HG02798 (cell line): ENCODE data around the gene LSAMP.
A peak's percentile ranks its signal among the peaks of the same experiment; 100 is the strongest.

Experiments
- ATAC-seq: cut with Tn5 transposase; IDR thresholded peaks from one replicate; pipeline ENCODE4 v1.9.1; 2021; ENCODE audit warnings: mild to moderate bottlenecking; ENCODE audit not compliant: unreplicated experiment, poor library complexity

LSAMP gene

GRCh38 chr3:116186049-116186448, 259.2 kb downstream of the LSAMP start:
- ATAC-seq: no peak

DNA sequence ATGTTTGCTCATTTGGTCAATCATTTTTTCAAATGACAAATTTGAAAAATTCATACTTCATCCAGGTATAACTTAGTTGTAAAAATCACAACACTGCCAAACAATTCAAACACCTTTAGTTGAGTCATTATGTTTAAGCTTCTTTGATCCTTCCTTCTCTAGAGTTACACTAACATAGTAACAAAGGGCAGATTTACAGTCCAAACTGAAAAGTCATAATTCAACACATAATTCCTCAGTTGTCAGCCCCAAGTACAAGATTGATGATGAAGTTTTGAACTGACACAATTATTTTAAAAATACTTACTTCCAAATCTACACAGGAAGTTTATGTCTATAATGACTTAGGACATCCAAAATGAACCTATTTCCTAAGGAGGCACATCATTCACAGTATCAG, 264.1 kb downstream of the LSAMP start:
- ATAC-seq: no peak

DNA sequence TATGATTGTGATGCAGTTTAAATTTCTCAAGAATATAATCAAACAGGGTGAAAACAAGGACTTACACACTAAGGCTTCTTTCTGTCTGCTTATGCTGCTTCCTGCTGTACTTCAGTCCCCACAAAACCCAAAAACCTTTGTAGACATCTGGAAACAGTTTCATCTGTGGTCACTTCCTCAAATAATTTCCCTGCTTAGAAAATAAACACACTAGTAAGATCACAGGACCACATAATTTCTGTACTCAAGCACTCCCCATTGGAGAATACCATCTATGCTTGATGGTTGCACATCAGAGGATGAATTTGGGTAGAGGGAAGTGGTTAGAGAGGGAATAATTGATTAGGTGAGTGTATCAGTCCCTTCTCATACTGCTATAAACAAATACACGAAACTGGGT, 266.2 kb downstream of the LSAMP start:
- ATAC-seq: no peak

DNA sequence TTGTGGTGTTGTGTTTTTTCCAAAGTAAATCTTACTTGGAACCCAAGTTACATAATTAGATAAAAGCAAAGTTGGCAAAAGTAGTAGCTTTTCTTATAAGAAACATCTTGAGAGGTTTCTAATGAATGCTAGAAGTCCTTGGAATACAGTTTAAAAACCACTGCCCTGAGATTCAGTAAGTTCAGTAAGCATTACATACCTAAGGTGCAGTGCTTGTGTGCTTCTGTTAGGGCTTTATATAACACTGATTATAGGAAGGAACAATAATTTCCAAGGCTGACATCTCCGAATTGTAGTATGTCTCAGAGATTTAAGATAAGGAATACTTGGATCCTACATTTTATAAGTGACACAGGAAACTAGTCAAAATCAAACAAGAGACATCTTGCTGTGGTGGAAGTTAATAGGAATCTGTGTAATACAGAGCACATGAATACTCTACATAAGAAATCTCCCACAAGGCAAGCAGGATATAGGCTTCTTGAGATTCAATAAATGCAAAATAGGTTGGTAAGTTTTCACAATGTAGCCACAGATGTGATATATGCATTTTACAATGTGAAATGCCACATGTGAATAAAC, 268.2 kb downstream of the LSAMP start:
- no peak for ATAC-seq

DNA sequence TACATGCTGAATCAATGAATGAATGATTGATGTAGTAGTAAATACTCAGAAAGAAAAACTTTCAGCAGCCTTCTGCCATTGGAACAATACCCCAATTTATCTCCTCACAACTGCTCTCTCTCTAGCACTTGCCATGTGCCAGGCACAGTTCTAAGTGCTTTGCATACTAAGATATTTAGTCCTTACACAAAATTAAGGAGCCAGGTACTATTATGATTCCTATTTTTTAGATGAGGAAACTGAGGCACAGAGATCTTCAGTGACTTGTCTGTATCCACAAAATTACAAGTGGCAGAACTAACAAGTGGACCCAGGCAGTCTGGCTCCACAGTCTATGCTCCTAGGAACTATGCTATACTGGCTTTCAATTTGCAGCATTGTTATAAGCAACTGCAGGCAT, 279.2 kb downstream of the LSAMP start:
- ATAC-seq: no peak

GRCh38 chr3:116165641-116166040, 279.6 kb downstream of the LSAMP start:
- no peak for ATAC-seq

- no peak for ATAC-seq
These were observed 280.2 kb downstream of the LSAMP start for GRCh38 chr3:116165135-116165534.

DNA sequence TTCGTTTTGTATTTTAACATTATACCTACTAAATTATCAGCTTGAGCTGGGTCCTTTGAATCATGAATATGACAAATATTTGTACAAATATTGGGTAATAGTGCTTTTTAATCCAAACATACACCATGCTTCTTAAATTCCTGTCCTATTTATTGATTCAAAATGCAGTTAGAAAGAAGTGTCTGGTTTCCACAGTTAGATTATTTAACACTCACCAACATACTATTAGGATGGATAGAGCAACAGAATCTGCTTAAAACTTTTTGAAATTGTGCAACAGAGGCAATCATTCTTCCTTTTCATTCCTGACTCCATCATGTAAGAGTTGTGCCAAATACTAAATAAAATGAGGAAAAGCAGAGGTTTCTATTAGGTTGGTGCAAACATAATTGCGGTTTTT, 281.2 kb downstream of the LSAMP start:
- ATAC-seq: no peak

DNA sequence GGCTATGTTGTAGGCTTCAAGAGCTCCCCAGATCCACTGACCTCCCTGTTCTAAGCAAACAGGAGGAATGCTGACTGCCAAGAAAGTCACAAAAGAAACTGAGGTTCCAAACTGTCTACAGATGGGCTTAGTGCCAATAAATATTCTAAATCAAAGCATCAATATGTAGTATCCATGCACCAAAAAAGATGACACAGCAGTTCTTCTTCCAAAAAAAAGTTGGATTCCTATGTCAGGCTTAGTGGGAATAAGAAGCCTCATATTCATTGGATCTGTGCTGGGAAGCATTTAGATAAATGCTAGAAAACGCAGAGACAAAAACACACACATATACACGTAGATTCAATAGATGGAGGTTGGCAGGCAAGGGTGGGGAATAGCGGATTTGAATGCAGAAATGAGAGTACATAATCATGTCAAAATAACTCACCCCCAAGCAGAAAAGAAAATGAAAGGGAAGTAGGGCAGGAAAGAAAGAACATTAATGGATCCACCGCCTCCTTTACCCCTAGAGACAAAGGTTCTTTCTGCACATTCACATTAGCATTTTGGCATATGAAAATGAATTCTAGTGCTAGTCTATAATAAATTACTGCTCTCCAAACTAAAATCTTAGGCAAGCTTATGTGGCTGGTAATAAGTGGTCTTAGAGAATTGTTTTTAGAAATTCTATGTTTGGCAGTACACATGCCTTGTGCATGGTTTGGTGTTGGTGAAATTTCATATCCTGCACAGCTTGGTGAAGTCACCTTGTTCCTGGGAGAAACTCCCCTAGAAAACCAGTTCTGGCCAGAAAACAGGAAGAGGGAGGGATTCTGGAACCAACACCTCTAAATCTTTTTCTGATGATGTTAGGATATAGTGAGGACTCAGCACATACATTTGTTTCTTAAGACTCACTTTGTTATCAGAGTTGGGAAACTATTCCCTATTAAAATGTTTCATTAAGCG, 283.4 kb downstream of the LSAMP start:
- ATAC-seq: no peak

DNA sequence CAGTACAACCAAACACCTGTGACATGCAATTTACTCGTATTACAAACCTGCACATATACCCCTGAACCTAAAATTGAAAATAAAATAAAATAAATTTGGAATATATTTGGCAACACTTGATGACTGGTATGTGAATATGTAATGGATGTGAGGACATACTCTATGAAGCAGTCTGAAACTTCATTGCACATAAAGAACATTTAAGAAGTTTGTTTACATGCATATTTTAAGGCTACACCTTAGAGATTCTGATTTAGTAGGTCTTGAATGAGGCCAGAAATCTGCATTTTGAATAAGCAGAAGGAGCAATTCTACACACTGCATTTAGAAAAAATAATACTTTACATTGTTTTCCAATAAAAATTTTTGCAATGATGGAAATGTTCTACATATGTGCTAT, 284.7 kb downstream of the LSAMP start:
- ATAC-seq: no peak

DNA sequence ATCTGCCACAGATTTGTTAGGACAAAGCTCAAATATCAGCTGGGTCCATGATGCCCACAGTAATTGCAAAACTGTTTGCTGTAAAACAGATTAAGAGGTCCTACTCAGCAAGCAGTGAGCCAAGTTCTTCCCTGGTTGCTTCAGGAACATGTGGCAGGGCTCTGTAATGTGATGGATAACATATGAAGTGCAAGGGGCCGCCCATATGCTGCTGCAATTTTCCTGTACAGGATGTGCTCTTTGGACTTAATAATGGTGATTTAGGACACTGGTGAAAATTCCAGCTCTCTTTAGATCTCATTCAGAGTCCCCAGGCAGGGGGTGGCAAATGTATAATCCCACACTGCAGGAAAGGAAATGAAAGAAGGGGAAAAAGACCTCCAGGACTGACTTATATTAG, 289.4 kb downstream of the LSAMP start:
- no peak for ATAC-seq

DNA sequence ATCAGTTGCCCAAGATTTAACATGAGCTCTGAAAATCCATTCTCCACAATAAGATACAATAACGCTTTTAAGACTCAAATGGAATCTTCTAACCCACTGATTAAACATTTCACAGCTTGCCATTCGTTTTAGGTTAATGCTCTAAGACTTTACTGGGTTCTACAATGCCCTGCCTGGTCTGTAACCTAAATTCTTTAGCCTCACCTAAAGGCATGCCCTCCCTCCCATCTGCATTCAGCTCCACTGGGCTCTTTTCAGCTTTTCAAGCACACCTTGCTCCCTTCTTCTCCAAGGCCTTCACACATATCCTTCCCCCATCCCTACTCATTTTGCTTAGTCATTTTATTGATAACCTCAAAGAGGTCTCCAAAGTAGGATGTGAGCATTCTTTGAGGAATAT, 290.9 kb downstream of the LSAMP start:
- ATAC-seq: no peak

DNA sequence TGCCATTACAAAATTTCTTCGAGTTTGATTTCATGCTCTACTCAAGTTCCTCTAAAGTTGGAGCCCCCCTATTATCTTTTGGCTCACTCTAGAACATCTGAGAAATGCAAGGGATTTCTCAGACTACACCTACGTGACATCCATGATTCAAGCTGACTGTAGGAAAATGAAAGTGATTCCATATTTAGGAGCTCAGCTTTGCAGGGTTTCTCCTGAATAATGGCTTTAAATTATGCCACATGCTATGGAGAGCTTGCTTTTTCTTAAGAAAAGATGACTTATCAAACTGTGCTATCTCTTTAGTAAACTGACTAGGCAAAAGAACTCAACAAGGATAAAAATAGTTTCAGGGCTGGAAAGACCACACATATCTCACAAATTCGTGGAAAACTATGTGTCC, 292.1 kb downstream of the LSAMP start:
- ATAC-seq: no peak

DNA sequence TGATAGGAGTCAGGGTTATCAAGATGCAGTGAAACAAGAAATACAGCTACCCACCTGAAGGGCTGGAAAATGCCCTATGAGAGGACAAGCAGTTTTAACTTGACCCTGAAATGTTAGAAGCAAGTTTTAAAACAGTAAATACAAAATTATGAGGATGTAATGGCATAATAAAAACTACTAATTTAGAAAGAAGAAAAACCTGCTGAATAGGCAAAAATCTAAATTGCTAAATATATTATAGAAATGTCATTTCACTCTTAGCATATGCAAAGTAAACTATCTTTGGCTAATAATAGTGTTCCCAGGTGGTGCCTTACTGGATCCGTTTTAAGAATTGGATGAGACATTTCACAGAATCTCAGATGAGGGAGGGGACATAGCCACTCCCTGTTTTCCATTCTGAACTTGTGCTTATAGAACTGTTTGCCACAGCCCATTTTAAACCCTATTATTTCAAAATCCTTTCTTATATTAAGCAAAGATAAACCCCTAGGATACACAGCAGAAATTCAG, 294.6 kb downstream of the LSAMP start:
- ATAC-seq: no peak

DNA sequence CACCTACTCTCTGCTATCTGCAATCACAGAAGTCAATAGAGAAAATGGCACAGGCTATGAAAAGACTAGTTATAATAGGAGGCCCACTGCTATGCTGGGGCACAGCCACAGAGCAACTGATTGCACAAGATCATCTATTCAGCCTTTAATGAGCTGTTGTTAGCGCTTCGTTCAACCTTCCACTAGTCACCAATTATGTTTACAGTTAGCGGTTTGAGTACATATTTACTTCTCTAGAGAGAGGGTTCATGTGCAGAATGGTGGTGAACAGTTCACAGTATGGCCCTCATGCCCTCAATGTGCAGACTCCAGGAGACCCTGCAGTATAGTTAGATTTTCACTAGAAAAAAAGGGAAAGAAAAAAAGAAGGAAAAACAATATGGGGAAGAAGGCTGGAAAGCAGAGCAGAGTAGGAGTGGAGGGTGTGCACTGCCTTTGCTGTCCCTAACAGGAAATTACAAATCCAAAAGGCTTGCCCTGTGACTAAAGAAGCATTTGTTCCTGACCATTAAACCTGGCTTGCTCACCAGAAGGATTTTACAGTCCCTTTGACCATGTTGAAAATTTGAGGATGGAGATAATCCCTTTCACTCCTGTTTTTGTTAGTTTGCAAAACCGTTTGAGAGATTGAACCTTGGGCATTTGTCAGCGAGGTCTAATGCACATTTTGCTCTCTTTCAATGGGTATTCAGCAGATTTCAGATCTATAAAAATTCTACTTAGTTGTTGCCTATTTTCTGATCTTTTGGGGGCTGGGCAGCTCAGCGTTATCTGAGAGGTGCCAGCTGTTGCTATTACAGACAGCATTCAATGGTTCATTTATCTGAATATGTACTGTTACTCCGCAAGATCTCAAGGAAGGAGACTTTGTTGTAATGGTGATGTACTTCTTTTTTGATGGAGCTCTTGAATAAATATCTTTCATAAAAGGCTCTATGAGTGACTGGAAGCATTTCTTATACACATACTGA, 296.1 kb downstream of the LSAMP start:
- no peak for ATAC-seq

- no peak for ATAC-seq
These were observed 299.7 kb downstream of the LSAMP start for GRCh38 chr3:116145613-116146012.

GRCh38 chr3:116141724-116142123, 303.6 kb downstream of the LSAMP start:
- no peak for ATAC-seq

- peak; percentile 55 for ATAC-seq
These were observed 305.1 kb downstream of the LSAMP start for GRCh38 chr3:116140100-116140689.

DNA sequence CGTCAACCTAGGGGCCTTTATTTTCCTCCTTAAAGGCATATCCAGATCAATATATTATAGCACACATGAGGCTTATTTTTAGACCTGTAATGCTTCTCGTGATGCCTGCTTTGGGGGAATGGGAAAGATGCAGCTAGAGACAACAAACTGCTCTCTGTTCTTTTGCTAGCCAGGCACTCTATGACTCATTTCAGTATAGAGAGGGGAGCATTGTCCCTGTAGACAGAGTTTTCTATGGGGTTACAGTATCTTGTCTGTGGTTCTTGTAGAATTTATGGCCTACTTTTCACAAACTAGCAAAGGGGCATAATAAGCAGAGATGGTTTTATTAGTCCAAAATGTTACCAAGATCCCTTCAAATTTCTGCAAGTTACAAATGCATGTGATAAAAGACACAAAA, 305.6 kb downstream of the LSAMP start:
- peak; percentile 40 for ATAC-seq

GRCh38 chr3:116135457-116136085, 309.7 kb downstream of the LSAMP start:
- no peak for ATAC-seq
